Dedifferentiated amniotic fluid mesenchymal stem cell (primary cell): ENCODE data around the gene CA7.
"Not testable (repeated sequence)": the region's sequence is repeated elsewhere in the genome, so short reads cannot be mapped to it uniquely, and the experiment has no call there.

Experiments used
- DNase-seq: peaks from one replicate; pipeline ENCODE4 v3.0.0-alpha.2; 2016; ENCODE audit errors: extremely low spot score

Gene CA7

GRCh38 chr16:66846831-66847230 lies 2.6 kb downstream of the CA7 start:
- DNase-seq, result no peak

- no peak for DNase-seq
Observed at GRCh38 chr16:66847533-66848067, 3.4 kb downstream of the CA7 start.

- no peak for DNase-seq
Observed at GRCh38 chr16:66848172-66848571, 4.0 kb downstream of the CA7 start.

- no peak for DNase-seq
Observed at GRCh38 chr16:66849021-66849420, 4.8 kb downstream of the CA7 start.

GRCh38 chr16:66849549-66849948 lies 5.3 kb downstream of the CA7 start:
- DNase-seq, result no peak

- no peak for DNase-seq
Observed at GRCh38 chr16:66850115-66850815, 6.1 kb downstream of the CA7 start.

- no peak for DNase-seq
Observed at GRCh38 chr16:66851166-66851964, 7.2 kb downstream of the CA7 start.

- DNase-seq, result no peak
Observed at GRCh38 chr16:66853261-66854139, 9.3 kb downstream of the CA7 start.

GRCh38 chr16:66856184-66856730 lies 12.0 kb downstream of the CA7 start:
- DNase-seq, result no peak

GRCh38 chr16:66856801-66857200 lies 12.6 kb downstream of the CA7 start:
- no peak for DNase-seq

- DNase-seq, result no peak
Observed at GRCh38 chr16:66857437-66857836, 13.2 kb downstream of the CA7 start.

GRCh38 chr16:66858740-66859396 lies 14.7 kb downstream of the CA7 start:
- no peak for DNase-seq

- DNase-seq, result no peak
Observed at GRCh38 chr16:66859397-66860068, 15.3 kb downstream of the CA7 start.

- no peak for DNase-seq
Observed at GRCh38 chr16:66862023-66862520, 17.9 kb downstream of the CA7 start.

- no peak for DNase-seq
Observed at GRCh38 chr16:66863707-66864106, 19.5 kb downstream of the CA7 start.

GRCh38 chr16:66869424-66869823 lies 25.2 kb downstream of the CA7 start:
- DNase-seq, result no peak

- not testable (repeated sequence) for DNase-seq
Observed at GRCh38 chr16:66871363-66871762, 27.1 kb downstream of the CA7 start.

GRCh38 chr16:66871840-66872239 lies 27.6 kb downstream of the CA7 start:
- DNase-seq, result no peak

GRCh38 chr16:66872559-66872942 lies 28.3 kb downstream of the CA7 start:
- no peak for DNase-seq

- peak; percentile 95 for DNase-seq
Observed at GRCh38 chr16:66872943-66873684, 28.9 kb downstream of the CA7 start.
